Esophagus muscularis mucosa (tissue), 4 donors: ENCODE measurements around the gene UEVLD. TPM values are rescaled to one million over a fixed set of nuclear protein-coding genes. Genes with fewer than 3 reads are reported as not detected.

Experiments
- DNase-seq: peaks from one replicate; pipeline ENCODE4 v3.0.0-alpha.2; 2017; ENCODE audit errors: extremely low spot score
- H3K27ac ChIP-seq, 4 donors: fragments of 200-600 bp; sonication (generic); replicated peaks in 1 of 4; 1 replicate in 3 of 4; 2 replicates in 1 of 4; pipeline ENCODE4 v1.5.1; 2016 to 2019; ENCODE audit warnings: mild to moderate bottlenecking in 1 of 4
- H3K27me3 ChIP-seq, 4 donors: fragments of 200-600 bp; sonication (generic); one replicate each; pipeline versions ENCODE4 v1.5.1 to v1.6.0; 2016 to 2019
- H3K36me3 ChIP-seq, 4 donors: fragments of 200-600 bp; sonication (generic); one replicate each; pipeline ENCODE4 v1.5.1; 2016 to 2019
- H3K4me1 ChIP-seq, 4 donors: fragments of 200-600 bp; sonication (generic); one replicate each; pipeline ENCODE4 v1.5.1; 2016 to 2019
- H3K4me3 ChIP-seq, 4 donors: fragments of 200-600 bp; sonication (generic); 1 replicate in 2 of 4; 2 replicates in 2 of 4; pipeline ENCODE4 v1.5.1; 2016 to 2019; ENCODE audit warnings: mild to moderate bottlenecking in 4 of 4, moderate library complexity in 1 of 4
- H3K9me3 ChIP-seq, 4 donors: fragments of 200-600 bp; sonication (generic); 1 replicate in 3 of 4; 2 replicates in 1 of 4; pipeline ENCODE4 v1.5.1; 2016 to 2019
- EP300 ChIP-seq: sonication (generic); formaldehyde crosslinking; IDR thresholded peaks from one replicate; pipeline ENCODE4 v1.6.1; 2017; ENCODE audit warnings: antibody characterized with exemption
- POLR2A ChIP-seq: fragments of 450-650 bp; IDR thresholded peaks from one replicate; pipeline ENCODE4 v1.6.1; 2017; ENCODE audit warnings: antibody characterized with exemption, moderate library complexity, mild to moderate bottlenecking, low read depth
- POLR2AphosphoS5 ChIP-seq, 2 donors: sonication (generic); formaldehyde crosslinking; IDR thresholded peaks; one replicate each; pipeline ENCODE4 v1.6.1; 2017; ENCODE audit warnings: antibody characterized with exemption in 2 of 2
- WGBS: methylation state at CpG from one replicate; pipeline ENCODE4 v1.1.5; 2018; 5-methylcytosine and 5-hydroxymethylcytosine counted together
- intact Hi-C: fragments of 100-400 bp; cut with DNase I; formaldehyde crosslinking; loops from one replicate; pipeline ENCODE4 v1.15.1; 2023
- total RNA-seq, 4 donors: library from RNA; depleted of rRNA; stranded (reverse); fragments of >200 nt; gene quantifications; one replicate each; pipeline versions ENCODE4 v1.1.0 to v1.2.1, GENCODE V29; 2016
- TF ChIP-seq, protein P1 (sequence below), 3 experiments: fragments of 200-600 bp in 2 of 3; fragments of 450-650 bp in 1 of 3; sonication (generic) in 2 of 3; IDR thresholded peaks; one replicate each; pipeline ENCODE4 v1.5.1; 2017 to 2019; ENCODE audit warnings: antibody characterized with exemption in 3 of 3, mild to moderate bottlenecking in 2 of 3, moderate library complexity in 1 of 3

UEVLD gene
- total RNA-seq, 4 donors from 2014 or later, result 28.7 to 39.1 (median 29.6) TPM

DNA sequence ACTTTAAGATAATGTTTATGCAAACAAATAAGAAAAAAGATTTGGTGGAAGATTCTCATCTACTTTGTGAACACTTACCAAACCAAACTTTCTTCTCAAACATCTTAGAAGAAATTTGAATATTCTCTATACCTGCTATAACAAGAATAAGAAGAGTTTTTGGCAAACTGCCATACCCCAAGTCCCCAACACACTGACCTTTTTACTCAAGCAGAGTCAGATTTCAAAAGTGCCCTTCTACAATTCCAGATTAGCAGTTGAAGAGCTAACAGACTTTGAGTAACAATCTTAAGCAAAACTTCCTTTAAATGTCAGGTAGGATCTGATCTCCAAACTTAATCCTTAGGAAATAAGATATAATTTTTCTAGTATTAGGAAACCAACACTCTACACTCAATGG lies 95.6 kb downstream of the UEVLD start:
- Histone ChIP-seq H3K4me1 (no peaks in the 10 kb centered on the region), H3K27me3 (no peaks in the 10 kb centered on the region), H3K27ac (no peak overlapping the region), H3K4me3 (no peak overlapping the region), H3K9me3 (no peaks in the 10 kb centered on the region), H3K36me3 (peaks cover 10 to 86% (median 54%) of the 10 kb centered on the region in 4 donors)
- intact Hi-C loops, result no loop called here
- TF ChIP-seq EP300, result no peak
- TF ChIP-seq, protein P1, sequence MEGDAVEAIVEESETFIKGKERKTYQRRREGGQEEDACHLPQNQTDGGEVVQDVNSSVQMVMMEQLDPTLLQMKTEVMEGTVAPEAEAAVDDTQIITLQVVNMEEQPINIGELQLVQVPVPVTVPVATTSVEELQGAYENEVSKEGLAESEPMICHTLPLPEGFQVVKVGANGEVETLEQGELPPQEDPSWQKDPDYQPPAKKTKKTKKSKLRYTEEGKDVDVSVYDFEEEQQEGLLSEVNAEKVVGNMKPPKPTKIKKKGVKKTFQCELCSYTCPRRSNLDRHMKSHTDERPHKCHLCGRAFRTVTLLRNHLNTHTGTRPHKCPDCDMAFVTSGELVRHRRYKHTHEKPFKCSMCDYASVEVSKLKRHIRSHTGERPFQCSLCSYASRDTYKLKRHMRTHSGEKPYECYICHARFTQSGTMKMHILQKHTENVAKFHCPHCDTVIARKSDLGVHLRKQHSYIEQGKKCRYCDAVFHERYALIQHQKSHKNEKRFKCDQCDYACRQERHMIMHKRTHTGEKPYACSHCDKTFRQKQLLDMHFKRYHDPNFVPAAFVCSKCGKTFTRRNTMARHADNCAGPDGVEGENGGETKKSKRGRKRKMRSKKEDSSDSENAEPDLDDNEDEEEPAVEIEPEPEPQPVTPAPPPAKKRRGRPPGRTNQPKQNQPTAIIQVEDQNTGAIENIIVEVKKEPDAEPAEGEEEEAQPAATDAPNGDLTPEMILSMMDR (IDR thresholded peaks at IDR 0.05), result no peak
- TF ChIP-seq POLR2AphosphoS5 (IDR thresholded peaks at IDR 0.05), result no peak
- TF ChIP-seq POLR2A, result no peak
- DNase-seq, result no peak

DNA sequence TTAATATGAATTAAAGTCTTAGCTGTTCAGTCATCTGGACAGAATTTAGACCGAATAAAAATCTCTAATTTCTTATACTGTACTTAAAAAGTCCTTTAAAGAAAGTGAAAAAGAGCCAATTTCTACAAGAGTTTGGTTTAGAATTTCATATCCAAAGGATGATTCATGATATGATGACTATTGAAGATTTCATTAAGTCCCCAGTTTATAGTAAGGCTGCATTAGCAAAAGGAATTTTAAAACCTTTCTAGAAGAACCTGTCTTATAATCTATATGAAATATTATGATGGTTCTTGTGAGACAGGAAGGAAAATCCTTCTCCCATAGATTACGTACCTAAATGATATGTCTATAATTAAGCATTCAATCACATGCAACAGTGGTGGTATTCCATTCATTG lies 96.6 kb downstream of the UEVLD start:
- DNase-seq, result no peak
- 97% methylated on average over 2 of the region's 2 CpGs for WGBS
- TF ChIP-seq EP300, result no peak
- TF ChIP-seq POLR2AphosphoS5 (IDR thresholded peaks at IDR 0.05), result no peak
- no peak for TF ChIP-seq POLR2A
- TF ChIP-seq, protein P1 (IDR thresholded peaks at IDR 0.05), result no peak
- H3K4me3 ChIP-seq, result no peak overlapping the region
- no peak overlapping the region for H3K27ac ChIP-seq
- H3K36me3 ChIP-seq, result peaks cover 10 to 80% (median 52%) of the 10 kb centered on the region in 4 donors
- intact Hi-C loops, result no loop called here
- H3K27me3 ChIP-seq, result no peaks in the 10 kb centered on the region
- no peaks in the 10 kb centered on the region for H3K9me3 ChIP-seq
- no peaks in the 10 kb centered on the region for H3K4me1 ChIP-seq

DNA sequence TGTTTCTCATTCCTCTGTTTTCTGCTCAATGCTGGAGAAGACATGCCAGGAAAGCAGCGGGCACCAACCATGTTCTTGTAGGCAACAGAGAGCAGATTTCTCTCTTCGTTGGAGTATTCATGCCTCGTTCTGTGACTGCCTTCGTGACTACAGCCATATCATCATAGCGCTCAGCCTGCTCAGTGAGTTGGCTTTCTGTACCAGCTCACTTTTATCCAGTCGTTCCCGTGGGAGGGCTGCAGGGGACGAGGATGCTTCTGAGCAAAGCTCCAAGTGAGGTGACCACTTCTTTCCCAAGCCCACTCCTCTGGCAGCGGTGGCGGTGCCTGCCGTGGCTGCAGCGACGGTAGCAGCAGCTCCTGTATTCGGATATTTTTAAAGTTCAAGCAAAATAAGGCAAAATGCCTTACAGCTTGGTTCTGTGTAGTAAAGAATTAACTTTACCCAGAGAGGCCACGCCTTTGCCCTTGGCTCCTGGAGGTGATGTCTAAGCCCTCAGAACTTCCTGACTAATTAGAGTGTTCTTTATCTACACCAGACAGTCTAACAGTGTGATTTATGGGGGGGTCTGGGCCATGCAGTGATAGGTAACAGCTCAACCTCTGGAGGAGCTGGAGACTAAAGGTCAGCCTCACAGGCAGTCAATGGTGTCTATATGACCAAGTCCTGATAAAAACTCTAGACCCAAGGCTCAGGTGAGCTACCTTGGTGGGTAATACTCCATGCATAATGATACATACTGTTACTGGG lies 97.6 kb downstream of the UEVLD start:
- peaks cover 6 to 75% (median 48%) of the 10 kb centered on the region in 4 donors for H3K36me3 ChIP-seq
- 92% methylated on average over 15 of the region's 15 CpGs for WGBS
- H3K9me3 ChIP-seq, result no peaks in the 10 kb centered on the region
- intact Hi-C loops, result no loop called here
- H3K4me3 ChIP-seq, result no peak overlapping the region
- DNase-seq, result no peak
- no peak overlapping the region for H3K27ac ChIP-seq
- no peaks in the 10 kb centered on the region for H3K27me3 ChIP-seq
- no peaks in the 10 kb centered on the region for H3K4me1 ChIP-seq
- TF ChIP-seq POLR2A (no peak), POLR2AphosphoS5 (IDR thresholded peaks at IDR 0.05) (no peak), EP300 (no peak)
- TF ChIP-seq, protein P1 (IDR thresholded peaks at IDR 0.05), result no peak

DNA sequence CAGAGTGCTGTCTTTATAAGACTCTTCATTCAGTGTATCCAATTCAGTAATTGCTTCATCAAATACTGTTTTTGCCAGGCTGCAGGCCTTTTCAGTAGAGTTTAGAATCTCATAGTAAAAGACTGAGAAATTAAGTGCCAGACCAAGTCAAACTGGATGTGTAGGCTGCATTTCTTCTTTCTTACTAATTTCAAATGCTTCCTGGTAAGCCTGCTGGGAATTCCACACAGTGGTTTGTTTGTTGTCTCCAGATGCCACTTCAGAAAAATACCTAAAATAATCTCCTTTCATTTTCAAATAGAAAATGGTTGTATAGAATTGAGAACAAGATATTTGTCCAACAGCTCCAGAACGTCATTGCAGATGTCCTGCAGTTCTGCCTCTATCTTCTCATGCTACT lies 98.2 kb downstream of the UEVLD start:
- intact Hi-C loops, result no loop called here
- Histone ChIP-seq H3K27me3 (no peaks in the 10 kb centered on the region), H3K27ac (no peak overlapping the region), H3K36me3 (peaks cover 6 to 75% (median 49%) of the 10 kb centered on the region in 4 donors), H3K4me1 (no peaks in the 10 kb centered on the region), H3K4me3 (no peak overlapping the region), H3K9me3 (no peaks in the 10 kb centered on the region)
- DNase-seq, result no peak
- WGBS, result 92% methylated on average over 1 of the region's 1 CpG
- TF ChIP-seq POLR2AphosphoS5 (IDR thresholded peaks at IDR 0.05), result no peak
- no peak for TF ChIP-seq POLR2A
- TF ChIP-seq EP300, result no peak
- TF ChIP-seq, protein P1 (IDR thresholded peaks at IDR 0.05), result no peak
